ENCODE data around the gene JAZF1. TPM values are rescaled to one million over a fixed set of nuclear protein-coding genes. Genes with fewer than 3 reads are reported as not detected.

The JAZF1 gene
- total and polyA plus RNA-seq, 9 of the 15 experiments (the other 6 are each of a cell fraction or from before 2014, with no cell fraction given), result 0.04 to 0.64 (median 0.11) TPM; not detected in 3

- TF ChIP-seq FOXP4 (CRISPR knock-in tag; IDR thresholded peaks at IDR 0.05; ENCODE audit: borderline replicate concordance) (no peak), NFE2 (IDR thresholded peaks at IDR 0.05; ENCODE audit: low read depth) (no peak), ATF7 (IDR thresholded peaks at IDR 0.05) (no peak), ZNF23 (CRISPR knock-in tag; IDR thresholded peaks at IDR 0.05) (no peak), ZNF512 (tag; IDR thresholded peaks at IDR 0.05) (no peak)
Measured at GRCh38 chr7:28200598-28200997, 20.0 kb upstream of the JAZF1 start (continued).

GRCh38 chr7:28199021-28199510, 18.5 kb upstream of the JAZF1 start:
- DNase-seq (ENCODE audit: extremely low read depth in 1 of 4, low spot score in 3 of 4) (no peak), ATAC-seq (no peak), FAIRE-seq (no peak)
- H3K79me2 ChIP-seq (ENCODE audit: control insufficient read depth, insufficient read depth, low read length), result no peaks in the 10 kb centered on the region
- in situ Hi-C loops (cut with MboI), result no loop called here
- no peaks in the 10 kb centered on the region for H3K4me1 ChIP-seq (replicated peaks in 1 of 2; ENCODE audit: control insufficient read depth in 2 of 2, insufficient read depth in 2 of 2, low read length in 2 of 2)
- BruUV-seq (replicated peaks), result no TSS peak
- H2AFZ ChIP-seq (ENCODE audit: low read depth, low read length), result no peak overlapping the region
- TF ChIP-seq ZNF696 (CRISPR knock-in tag; conservative IDR thresholded peaks at IDR 0.05) (no peak), DNMT1 (IDR thresholded peaks at IDR 0.05) (no peak)
- H3K27me3 ChIP-seq (ENCODE audit: control insufficient read depth in 2 of 2, insufficient read depth in 2 of 2, low read length in 2 of 2), result peaks cover 2 to 13% of the 10 kb centered on the region in 2 experiments; a peak in 2 of 5 replicates
- 1% methylated on average over 3 of the region's 3 CpGs for WGBS (ENCODE audit: insufficient coverage, low coverage, missing lambda C conversion rate)
- H3K36me3 ChIP-seq (ENCODE audit: control insufficient read depth, insufficient read depth, low read length), result no peaks in the 10 kb centered on the region
- no peak overlapping the region for H3K4me2 ChIP-seq (ENCODE audit: insufficient read depth, low read length)
- H3K9ac ChIP-seq (ENCODE audit: insufficient read depth in 1 of 2, low read depth in 2 of 2, low read length in 2 of 2), result no peak overlapping the region
- intact Hi-C loops (cut with micrococcal nuclease), result no loop called here
- H3K9me3 ChIP-seq (replicated peaks; ENCODE audit: control insufficient read depth, insufficient read depth, low read depth, low read length), result no peaks in the 10 kb centered on the region
- no peaks in the 10 kb centered on the region for H4K20me1 ChIP-seq (replicated peaks; ENCODE audit: control insufficient read depth, insufficient read depth, low read length)
- no peaks in the 10 kb centered on the region for H3K9me1 ChIP-seq (ENCODE audit: control insufficient read depth, insufficient read depth, low read length)
- POLR2A ChIA-PET, result interaction anchor here (0.7 kb wide), 1 partner anchor 17 kb away, joined by 3 read pairs; no protein-coding TSS in a partner anchor
- H3K27ac ChIP-seq (ENCODE audit: extremely low read depth, low read depth, low read length), result no peak overlapping the region
- H3K4me3 ChIP-seq, result no peak overlapping the region
- CTCF ChIA-PET (ENCODE audit: low intra/inter-chr PET ratio), result no interaction called here

Measured in K562 (cell line).